ENCODE data around the gene HAO1.
"Not testable (repeated sequence)": the region's sequence is repeated elsewhere in the genome, so short reads cannot be mapped to it uniquely, and the experiment has no call there.

HAO1 gene

DNA sequence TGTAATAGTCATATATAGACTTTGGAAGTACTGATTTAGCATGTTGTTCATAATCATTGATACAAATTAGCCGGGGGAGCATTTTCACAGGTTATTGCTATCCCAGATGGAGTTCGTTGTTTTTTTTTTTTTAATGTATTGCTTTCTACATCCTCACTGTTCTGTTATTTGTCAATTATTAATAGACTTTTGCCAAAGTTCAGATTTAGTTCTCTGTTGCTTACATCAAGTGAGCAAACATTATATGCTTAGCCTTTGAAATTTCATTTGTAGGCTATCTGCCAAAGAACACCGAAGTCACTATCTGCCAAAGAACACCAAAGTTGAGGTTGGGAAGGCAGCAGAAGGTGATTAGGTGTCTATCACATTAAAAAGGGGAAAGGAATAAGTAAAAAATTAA, at the start of gene HAO1:
TSS of gene HAO1 (minus strand) at position 118 of the 400 bp plus-strand sequence. CDS start at position 82, 36 bp downstream.
- DNase-seq, result no peak

DNA sequence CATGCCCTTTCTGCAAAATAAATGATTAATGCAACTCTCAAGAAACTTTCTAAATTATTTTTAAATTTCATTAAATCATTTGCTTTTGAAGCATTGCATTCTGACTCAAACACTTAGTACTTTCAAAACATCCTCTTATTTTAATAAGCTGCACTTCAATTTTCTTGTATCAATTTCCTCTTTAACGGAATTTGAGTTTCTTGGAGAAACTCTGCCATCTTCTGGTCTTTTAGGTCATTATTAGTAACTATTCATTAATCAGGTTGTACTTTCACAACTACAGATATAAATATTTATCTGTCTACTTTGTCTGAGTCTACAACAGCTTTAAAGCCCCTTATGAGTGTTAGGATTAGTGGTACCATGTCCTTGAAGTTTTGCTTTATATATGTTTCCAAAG, 49.1 kb upstream of the HAO1 start:
- no peak for DNase-seq

DNA sequence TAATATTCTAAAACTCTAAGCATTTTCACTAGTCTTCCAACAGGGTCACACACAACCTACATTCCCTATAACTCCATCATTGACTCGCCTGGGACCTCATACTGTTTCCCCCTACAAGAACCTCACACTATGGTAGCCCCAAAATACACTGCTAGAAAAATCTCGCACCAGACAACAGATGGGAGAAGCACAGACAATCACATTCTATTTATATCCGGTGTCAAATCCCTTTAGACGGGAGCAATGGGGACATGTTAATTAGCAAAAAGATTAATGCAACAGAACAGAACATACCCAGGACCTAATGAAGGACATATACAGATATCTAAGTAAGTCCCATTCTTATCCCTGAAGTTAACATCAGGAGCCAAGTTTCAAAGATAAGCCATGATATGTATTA, 45.7 kb upstream of the HAO1 start:
- DNase-seq, result no peak

DNA sequence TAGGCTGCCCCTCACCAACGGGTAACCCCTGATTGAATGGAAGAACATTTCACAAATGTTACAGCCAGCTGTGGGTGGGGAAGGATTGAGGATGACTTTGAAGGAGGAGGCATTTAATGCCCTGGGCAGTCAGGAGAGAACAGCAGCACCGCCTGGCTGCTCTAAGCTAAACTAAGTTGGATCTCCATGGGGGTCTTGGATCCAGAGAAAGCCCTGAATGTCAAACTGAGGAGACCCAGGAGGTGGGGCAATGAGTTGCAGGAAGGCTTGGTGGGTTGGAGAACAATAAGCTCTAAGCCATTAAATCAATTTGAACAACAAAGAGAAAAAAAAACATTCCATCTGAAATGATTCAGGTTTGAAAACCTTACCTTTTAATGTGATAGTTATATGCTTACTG, 43.9 kb upstream of the HAO1 start:
- no peak for DNase-seq

DNA sequence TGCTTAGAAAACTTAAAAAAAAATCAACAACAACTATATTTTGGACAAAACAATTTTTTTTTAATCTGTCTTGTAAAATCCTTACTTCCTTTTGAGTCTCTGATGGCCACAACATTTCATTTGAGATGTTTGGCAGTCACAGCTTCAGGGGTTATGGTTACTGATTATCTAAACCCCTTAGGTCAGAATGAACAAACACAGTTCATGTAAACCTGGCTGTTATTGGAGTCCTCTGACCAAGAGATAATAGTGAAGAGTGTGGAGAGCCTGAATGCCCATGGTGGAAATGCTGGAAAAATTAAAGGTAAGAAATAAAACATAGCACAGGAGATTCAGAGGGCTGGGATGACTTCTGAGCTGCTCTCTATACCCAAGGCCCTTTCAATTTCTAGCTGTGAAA, 41.1 kb upstream of the HAO1 start:
- no peak for DNase-seq

DNA sequence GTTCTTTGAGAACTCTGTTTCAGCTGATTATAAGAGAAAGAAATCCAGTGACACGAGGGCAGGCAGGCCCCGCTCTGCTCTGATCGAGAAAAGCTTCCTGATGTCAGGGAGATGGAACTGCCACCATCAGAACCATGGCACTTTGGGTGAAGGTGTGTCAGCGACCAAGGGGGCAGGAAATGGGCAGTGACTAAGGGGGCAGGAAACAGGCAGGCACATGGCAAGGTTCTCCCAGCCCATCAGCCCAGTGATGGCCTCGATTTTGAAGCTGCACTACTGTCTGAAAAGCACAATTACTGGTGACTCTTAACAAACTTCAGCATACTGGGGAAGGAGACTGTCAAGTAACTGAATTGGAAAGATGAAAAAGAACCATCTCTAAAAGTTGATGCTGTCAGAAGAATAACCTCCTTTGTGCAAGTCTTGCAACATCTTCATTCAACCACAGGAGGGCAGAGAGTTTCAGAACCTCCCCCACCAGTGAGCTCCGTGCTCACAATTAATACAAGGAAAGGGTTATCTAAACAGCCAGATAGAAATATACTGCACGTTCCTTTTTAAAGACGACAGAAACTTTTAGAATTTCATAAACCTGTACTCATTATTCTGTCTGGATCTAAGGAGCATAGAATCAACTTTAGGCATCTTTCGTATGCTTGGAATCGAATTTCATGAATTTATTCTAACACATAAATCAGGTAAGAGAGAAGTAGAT, 40.2 kb upstream of the HAO1 start:
- DNase-seq, result no peak

DNA sequence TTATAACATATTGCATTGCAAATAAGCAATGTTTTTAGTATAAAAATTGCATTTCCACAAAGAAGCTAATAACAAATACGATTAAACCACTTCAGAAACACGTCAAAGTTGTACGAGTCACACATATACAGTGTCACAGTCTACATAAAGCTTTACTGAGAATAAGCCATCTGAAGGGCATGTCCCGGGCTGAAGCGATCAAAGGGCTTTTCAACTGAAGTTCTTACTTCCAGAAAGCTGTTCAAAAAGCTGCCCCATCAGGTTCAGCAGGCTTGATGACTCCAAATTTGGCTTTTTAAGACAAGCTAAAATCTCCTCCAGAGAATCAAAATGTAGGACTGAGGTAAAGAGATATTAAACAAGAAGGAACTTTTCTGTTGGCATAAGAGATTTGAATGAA, 37.5 kb upstream of the HAO1 start:
- DNase-seq, result no peak

DNA sequence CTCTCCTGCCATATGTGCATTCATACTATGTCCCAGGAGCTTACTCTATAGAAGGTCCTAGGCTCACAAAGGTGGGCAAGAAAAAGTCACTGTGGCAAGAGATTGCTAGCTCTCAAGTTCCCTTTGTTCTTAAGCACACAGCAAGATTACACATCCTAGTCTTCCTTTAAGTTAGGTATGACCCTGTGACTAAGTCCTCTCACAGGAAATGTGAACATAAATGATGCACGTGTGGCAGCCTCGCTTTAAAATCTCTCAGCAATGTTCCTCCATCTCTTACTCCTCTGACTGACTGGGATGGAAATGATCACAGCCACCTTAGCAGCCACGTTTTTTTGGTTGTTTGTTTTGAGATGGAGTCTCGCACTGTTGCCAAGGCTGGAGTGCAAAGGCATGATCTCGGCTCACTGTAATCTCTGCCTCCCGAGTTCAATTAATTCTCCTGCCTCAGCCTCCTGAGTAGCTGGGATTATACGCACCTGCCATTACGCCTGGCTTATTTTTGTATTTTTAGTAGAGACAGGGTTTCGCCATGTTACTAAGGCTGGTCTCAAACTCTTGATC, 35.7 kb upstream of the HAO1 start:
- no peak for DNase-seq

DNA sequence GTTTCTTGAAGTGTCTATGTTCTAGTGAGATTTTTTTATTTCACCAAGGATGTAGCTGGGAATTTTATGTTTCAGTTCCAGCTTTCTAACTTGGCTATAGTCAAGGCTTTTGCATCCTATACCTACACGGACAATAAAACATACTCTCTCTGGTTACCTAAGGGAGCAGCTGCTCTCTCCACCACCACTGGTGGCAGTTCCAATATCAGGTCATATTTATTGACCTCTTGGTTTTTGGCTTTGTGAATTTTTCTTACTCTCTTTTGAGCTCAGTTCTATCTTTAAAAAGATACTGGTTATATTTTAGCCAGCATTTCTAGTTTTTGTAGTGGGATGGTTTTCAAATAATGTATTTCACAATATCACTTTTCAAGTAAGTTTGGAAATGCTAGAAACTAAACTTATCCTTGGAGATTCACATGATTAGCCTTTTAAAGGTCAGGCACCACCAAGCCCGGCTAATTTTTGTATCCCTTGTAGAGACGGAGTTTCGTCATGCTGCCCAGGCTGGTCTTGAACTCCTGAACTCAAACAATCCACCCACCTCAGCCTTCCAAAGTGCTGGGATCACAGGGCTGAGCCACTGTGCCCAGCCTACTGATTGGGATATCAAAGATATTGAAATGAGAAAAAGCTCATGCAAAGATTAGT, 34.7 kb upstream of the HAO1 start:
- DNase-seq, result no peak

DNA sequence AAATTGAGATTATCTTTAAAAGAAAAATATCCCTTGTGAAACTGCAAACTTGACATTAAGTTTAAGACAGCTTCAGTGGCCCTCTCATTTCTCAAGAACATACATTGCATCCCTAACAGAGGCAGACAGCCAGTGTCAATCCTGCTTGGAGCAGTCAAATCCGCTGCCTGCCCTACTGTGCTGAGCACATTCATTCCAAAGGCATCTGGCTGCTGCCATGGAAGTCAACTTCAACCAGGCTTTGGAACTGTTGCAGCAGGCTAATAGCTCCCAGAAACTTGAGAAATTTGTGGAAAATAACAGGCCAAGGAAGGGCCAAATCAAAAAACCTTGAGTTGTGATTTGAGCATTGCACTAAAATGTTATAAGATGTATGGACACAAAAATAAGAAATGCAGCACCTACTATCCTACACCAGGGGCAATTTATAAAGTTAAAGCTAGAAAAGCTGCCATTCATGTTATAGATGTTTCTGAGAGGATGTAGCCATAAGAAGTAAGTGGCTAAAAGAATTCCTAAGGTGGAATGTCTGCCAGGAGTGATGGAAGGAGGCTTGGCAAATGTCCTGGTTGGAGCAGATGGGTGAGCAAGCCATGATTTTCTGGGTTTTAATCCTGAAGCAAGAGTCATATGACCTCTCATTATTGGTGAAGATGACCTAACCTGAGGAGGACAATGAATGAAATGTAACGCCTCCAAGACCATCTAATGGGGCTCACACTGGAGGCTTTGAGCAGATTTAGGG, 31.4 kb upstream of the HAO1 start:
- DNase-seq, result no peak

DNA sequence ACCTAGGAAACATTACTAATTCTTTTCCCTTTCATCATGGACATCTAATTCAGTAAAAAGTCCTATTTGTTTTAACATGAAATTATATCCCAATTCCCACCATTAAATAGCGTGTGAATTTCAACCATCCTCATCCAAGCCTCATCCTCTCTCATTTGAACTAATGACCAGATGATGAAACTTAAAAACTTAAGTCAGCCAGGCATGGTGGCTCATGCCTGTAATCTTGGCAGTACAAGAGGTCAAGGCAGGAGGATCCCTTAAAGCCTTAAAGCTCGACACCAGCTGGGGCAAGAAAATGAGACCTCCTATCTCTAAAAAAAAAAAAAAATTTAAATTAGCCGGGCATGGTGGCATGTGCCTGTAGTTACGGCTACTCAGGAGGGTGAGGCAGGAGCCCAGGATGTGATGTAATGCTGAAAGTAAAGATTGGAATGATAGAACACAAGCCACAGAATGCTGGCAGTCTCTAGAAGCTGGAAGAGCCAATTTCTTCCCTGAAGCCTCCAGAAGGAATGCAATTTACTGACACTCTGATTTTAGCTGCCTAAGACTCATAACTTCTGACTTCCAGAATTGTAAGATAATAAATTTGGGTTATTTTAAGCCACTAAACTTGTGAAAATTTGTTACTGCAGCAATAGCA, 27.1 kb upstream of the HAO1 start:
- no peak for DNase-seq

DNA sequence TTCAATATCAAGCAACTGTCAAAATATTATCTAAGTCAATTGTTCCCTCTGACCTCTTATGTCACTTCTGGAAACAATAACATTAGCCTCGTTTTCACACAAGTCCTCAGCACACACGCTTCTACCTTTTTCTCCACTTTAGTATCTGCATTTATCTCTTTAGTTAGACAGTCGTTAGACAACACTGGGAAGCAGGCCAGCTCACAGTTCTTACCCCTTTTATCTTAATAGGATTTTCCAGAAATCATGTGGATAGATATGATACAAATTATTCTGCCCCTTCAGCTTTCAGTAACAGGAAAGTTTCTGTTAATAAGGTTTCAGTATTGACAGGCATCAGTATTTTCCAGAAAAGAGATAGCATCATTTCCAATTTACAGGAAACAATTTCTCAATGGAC, 25.9 kb upstream of the HAO1 start:
- DNase-seq, result no peak

DNA sequence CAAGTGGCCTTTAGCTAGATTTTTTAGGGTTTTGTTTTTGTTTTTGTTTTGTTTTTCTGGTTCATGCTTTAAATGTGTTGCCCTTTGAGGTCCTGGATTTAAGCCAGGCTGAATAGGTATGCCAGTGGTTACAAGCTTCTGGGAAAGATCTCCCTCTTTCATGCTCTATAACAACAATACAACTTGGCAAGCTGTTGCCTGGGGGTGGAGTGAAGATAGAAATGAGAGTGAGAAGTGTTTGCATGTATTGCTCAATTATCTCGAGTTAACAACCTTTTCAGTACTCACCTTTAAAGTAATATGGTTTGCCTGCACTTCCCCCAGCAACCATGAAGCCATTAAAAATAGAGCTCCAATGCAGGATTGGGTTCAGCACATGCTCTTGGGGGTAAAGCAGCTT, 19.2 kb upstream of the HAO1 start:
- DNase-seq, result no peak

DNA sequence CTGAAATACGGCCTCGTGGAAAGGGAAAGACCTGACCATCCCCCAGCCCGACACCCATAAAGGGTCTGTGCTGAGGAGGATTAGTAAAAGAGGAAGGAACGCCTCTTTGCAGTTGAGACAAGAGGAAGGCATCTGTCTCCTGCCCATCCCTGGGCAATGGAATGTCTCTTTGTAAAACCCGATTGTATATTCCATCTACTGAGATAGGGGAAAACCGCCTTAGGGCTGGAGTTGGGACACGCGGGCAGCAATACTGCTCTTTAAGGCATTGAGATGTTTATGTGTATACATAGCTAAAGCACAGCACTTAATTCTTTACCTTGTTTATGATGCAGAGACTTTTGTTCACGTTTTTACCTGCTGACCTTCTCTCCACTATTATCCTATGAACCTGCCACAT, 16.3 kb upstream of the HAO1 start:
- not testable (repeated sequence) for DNase-seq

DNA sequence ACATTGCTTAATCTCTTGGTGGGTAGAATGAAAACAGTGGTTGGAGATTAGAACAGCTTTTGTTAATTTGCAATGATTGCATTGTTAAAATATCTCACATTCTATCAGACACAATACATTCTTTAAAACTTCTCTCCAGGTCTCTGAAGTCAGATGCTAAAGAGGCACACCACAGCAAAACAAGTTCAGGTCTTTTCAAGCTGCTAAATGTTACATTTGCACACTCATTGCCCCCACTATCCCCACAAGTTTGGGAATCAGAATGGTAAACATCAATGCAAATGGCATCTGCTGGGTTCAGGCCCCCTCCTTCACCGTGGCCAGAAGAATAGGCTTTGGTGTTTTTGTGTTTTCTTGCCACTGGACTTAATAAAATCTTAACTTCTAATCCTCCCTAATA, 10.1 kb upstream of the HAO1 start:
- DNase-seq, result no peak

DNA sequence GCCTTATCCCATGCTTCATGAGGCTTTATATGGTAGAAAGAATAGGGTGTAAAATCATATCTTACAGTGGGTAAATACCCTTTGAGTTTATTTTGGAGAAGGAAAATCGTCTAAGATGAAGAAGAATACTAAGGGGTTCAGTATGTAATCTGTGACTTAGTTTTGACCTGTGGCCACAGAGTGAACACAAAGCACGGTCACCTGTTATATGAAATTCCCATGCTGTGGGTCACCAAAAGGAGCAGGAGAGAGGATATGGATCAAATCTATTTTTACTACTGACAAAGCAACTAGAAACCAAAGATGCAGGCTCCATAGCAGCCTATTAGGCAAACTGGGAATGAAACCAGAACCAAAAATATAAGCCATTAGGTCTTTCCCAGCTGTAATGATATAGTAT, 3.6 kb upstream of the HAO1 start:
- no peak for DNase-seq

DNA sequence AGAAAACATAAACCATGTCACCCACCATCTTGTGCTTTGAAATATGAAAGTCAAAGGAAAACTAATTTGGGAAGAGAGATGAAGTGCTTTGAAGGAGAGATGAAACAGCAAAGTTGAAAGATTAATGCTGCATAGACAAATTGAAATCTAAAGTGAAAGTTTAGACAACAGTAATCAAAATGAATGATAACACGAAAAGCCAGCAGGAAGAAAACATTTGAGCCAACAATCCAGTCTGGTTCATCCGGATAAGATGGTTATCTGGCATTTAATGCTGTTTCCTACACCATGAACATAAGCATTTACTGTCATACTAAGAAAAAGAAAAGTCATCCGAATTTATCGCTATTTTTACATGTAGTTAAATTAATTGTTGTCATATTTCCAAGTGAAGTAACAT, 595 bp downstream of the HAO1 start:
- no peak for DNase-seq

DNA sequence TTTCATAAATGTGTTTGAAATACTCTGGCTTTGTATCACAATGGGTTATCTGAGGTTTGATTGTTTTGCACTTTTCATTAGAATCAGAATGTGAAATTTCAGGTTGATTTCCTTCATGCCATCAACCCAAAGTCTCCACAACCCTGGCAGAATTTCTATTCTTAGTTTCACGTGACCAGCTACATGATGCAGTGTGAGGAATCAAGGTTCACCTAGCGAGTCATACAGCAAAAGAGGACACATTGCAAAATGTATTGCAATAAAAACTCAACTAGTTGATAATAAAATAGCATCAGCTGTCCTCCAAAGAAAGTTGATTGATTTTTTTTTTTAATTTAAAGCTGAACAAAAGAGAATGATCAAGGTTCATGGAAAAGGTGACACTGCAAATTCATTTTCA, 2.2 kb downstream of the HAO1 start:
- DNase-seq, result no peak

DNA sequence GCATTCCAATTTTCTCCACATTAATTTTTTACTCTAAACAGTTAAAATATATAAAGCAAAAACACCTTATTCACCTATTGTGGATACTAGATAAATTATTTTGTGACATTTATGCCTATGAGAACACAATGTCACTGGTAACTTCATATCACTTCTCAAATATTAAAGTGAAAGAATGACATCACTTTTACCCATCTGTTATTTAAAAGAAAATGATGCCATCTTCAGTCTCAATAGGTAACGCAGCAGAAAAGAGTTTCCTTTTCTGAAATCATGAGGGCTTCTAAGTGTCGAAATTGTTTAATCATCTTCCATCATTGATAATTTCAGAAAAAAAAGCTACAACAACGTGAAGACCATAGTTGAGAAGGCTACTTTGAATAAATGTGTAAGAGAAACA, 2.9 kb downstream of the HAO1 start:
- no peak for DNase-seq

DNA sequence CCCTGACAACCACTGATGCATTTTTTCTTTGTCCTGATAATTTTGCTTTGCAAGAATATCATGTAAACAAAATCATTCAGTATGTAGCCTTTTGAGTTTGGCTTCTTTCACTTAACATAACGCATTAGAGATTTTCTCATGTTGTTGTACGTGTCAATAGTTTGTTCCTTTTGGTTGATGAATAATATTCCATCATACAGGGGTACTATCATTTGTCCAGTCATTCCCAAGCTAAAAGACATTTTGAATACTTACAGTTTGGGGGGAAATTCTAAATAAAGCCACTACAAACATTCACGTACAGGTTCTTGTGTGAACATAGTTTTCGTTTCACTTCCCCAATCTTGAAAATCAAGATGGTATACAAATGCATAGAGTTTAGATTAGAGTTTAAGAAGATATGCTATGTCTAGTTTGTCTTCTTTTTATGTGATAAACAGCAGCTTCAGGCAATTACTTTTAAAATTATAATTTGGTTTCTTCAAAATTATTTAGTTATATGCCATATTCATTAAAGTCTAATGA, 5.2 kb downstream of the HAO1 start:
- no peak for DNase-seq

DNA sequence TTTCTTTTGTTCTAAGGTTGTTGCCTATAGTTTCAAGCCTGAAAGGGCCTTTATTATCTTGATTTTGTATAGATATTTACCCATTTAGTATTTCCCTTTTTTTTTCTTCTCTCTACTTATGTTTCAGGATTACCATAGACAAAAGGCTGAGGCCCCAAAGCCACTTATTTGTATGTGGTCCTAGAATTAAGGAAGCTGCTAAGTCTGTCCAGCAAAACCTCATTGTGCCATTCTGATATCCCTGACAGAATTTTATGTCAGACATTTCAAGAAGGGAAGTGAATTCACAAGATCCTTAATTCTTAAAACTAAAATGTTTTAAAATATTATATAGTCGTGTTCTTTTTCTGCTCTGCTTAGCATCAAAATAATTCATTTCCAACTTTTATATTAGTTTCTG, 6.9 kb downstream of the HAO1 start:
- no peak for DNase-seq

DNA sequence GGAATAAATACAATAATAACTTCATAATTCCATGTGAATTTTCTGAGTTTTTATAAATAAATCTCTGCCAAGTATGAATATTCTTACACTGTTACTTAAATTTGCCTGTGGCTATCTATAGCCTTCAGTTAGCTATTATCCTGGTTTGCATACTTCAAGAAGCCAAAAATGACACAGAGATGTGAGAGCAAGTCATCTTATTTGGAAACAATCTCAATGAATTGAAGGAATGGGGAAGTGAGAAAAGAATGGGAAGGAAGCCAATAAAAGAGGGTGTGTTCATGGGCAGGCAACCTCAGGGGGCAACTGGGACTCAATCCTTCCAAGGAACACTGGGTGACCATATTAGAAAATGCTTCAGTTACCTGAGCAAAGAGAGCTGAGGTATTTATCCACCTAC, 9.9 kb downstream of the HAO1 start:
- no peak for DNase-seq

DNA sequence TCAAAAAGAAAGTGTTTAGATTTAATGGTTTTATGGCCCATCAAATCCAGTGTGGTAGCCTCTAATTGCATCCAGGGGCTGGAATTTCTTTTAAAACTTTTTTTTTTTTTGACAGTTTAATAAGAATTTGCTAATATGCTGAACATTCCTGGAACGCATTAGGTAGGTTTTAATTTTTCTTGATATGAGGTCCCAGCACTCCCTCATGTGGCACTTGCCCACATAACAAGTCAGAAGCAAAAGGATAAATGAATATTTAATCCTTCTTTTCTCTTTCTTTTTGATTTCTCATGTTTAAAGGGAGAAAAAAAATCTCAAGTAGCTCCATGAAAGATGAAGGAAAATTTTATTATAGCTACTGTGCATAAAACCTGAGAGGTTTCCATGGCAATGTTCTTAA, 13.5 kb downstream of the HAO1 start:
- DNase-seq, result no peak

Measured in KG1 (cell line).